Fibroblast of lung (primary cell): Measurements from ENCODE around the gene SLC25A12. TPM values are rescaled to one million over a fixed set of nuclear protein-coding genes. Genes with fewer than 3 reads are reported as not detected.

Experiments
- DNase-seq, 2 donors: peaks; one replicate each; pipeline versions ENCODE4 v3.0.0 to v3.0.0-alpha.2; 2010; ENCODE audit warnings: low read depth in 2 of 2
- H2AFZ ChIP-seq: 2 replicates; pipeline ENCODE4 v1.5.1; 2012; ENCODE audit warnings: low read length, control low read depth, inconsistent platforms
- H3K27ac ChIP-seq: 2 replicates; pipeline ENCODE4 v1.5.1; 2011; ENCODE audit warnings: low read length, control low read depth; ENCODE audit not compliant: insufficient read depth
- H3K27me3 ChIP-seq: 2 replicates; pipeline ENCODE4 v1.5.1; 2011; ENCODE audit warnings: mild to moderate bottlenecking, low read length; ENCODE audit not compliant: control insufficient read depth, insufficient read depth
- H3K36me3 ChIP-seq: 2 replicates; pipeline ENCODE4 v1.5.1; 2011; ENCODE audit warnings: low read length; ENCODE audit not compliant: control insufficient read depth, insufficient read depth
- H3K4me1 ChIP-seq: 2 replicates; pipeline ENCODE4 v1.5.1; 2011; ENCODE audit warnings: low read length; ENCODE audit not compliant: control insufficient read depth, insufficient read depth; ENCODE audit errors: extremely low read depth
- H3K4me2 ChIP-seq: 2 replicates; pipeline ENCODE4 v1.5.1; 2011; ENCODE audit warnings: low read length, control low read depth; ENCODE audit not compliant: insufficient read depth; ENCODE audit errors: extremely low read depth
- H3K4me3 ChIP-seq, 4 experiments: fragments of 200-600 bp in 1 of 4; sonication (generic) in 1 of 4; replicated peaks in 1 of 4; 2 replicates each; pipeline ENCODE4 v1.5.1; 2011 to 2016; ENCODE audit warnings: low read length in 4 of 4, low read depth in 3 of 4, mild to moderate bottlenecking in 3 of 4, control low read depth in 2 of 4, inconsistent platforms in 1 of 4, mixed read lengths in 1 of 4; ENCODE audit not compliant: insufficient read depth in 1 of 4; ENCODE audit errors: control extremely low read depth in 1 of 4
- H3K79me2 ChIP-seq: 2 replicates; pipeline ENCODE4 v1.5.1; 2012; ENCODE audit warnings: mild to moderate bottlenecking, low read length, inconsistent platforms; ENCODE audit not compliant: control insufficient read depth, insufficient read depth
- H3K9ac ChIP-seq: 2 replicates; pipeline ENCODE4 v1.5.1; 2011; ENCODE audit warnings: mild to moderate bottlenecking, low read length, control low read depth; ENCODE audit not compliant: insufficient read depth
- H3K9me3 ChIP-seq: 2 replicates; pipeline ENCODE4 v1.5.1; 2012; ENCODE audit warnings: low read depth, low read length; ENCODE audit not compliant: control insufficient read depth, insufficient read depth
- H4K20me1 ChIP-seq: 2 replicates; pipeline ENCODE4 v1.5.1; 2011; ENCODE audit warnings: low read length; ENCODE audit not compliant: control insufficient read depth, insufficient read depth; ENCODE audit errors: extremely low read depth
- CTCF ChIP-seq, 2 donors: IDR thresholded peaks in 1 of 2; conservative IDR thresholded peaks in 1 of 2; 1 replicate in 1 of 2; 2 replicates in 1 of 2; pipeline ENCODE4 v1.5.1; 2011 to 2012; ENCODE audit warnings: low read length in 2 of 2, control low read depth in 1 of 2, inconsistent platforms in 1 of 2, low read depth in 1 of 2, mild to moderate bottlenecking in 1 of 2
- EZH2 ChIP-seq: IDR thresholded peaks from 2 replicates; pipeline ENCODE4 v1.5.1; 2012; ENCODE audit warnings: low read length, control low read depth, mild to moderate bottlenecking; ENCODE audit errors: missing control alignments
- polyA plus RNA-seq, 2 donors: library from polyadenylated mRNA; depleted of rRNA in 1 of 2; stranded (reverse) in 1 of 2; unstranded in 1 of 2; fragments of >200 nt; gene quantifications; 2 replicates each; pipeline ENCODE4 v1.2.1, GENCODE V29; 2011 to 2012; ENCODE audit warnings: missing spikeins in 1 of 2
- total RNA-seq: library from RNA; depleted of rRNA; stranded (reverse); fragments of >200 nt; gene quantifications from 2 replicates; pipeline ENCODE4 v1.2.1, GENCODE V29; 2014

SLC25A12 gene
- total and polyA plus RNA-seq, 2 donors (not counting 1 experiment from before 2014, with no cell fraction given), result 21.5 to 25.9 TPM

GRCh38 chr2:171919453-171919852, 25.4 kb upstream of the SLC25A12 start:
- Histone ChIP-seq H3K36me3 (no peaks in the 10 kb centered on the region), H3K79me2 (peaks cover 17% of the 10 kb centered on the region), H3K4me1 (no peaks in the 10 kb centered on the region), H3K9ac (no peak overlapping the region), H3K27me3 (no peaks in the 10 kb centered on the region), H4K20me1 (no peaks in the 10 kb centered on the region), H2AFZ (no peak overlapping the region), H3K4me3 (no peak overlapping the region), H3K27ac (no peak overlapping the region), H3K9me3 (no peaks in the 10 kb centered on the region), H3K4me2 (no peak overlapping the region)
- no peak for DNase-seq
- TF ChIP-seq CTCF (conservative IDR thresholded peaks at IDR 0.05 in 1 of 2, IDR thresholded peaks at IDR 0.05 in 1 of 2; ENCODE audit: low read depth in 1 of 2, low read length in 2 of 2), result no peak
- no peak for TF ChIP-seq EZH2

DNA sequence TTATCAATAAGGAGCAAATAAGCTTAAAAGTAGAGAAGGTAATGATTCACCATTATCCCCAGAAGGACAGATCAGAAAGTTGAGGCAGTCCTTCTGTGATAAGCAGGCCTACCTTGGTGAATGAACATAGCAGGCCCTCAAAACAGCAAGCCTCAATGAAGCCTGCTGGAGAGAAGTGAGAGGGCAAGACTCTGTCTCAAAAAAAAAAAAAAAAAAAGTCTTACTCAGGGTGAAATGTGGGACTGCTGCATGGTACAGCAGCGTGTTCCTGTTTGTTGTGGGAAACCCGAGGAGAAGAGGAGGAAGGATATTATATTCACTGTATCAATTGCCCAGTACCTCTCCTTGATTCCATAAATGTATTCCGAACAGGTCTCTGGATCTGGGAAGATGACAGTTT, 19.5 kb upstream of the SLC25A12 start:
- Histone ChIP-seq H2AFZ (no peak overlapping the region), H3K4me3 (no peak overlapping the region), H3K9ac (no peak overlapping the region), H3K4me2 (no peak overlapping the region), H3K27me3 (no peaks in the 10 kb centered on the region), H4K20me1 (no peaks in the 10 kb centered on the region), H3K79me2 (no peaks in the 10 kb centered on the region), H3K4me1 (no peaks in the 10 kb centered on the region), H3K36me3 (no peaks in the 10 kb centered on the region), H3K27ac (no peak overlapping the region), H3K9me3 (no peaks in the 10 kb centered on the region)
- TF ChIP-seq EZH2 (no peak), CTCF (conservative IDR thresholded peaks at IDR 0.05 in 1 of 2, IDR thresholded peaks at IDR 0.05 in 1 of 2; ENCODE audit: low read depth in 1 of 2, low read length in 2 of 2) (no peak)
- DNase-seq, result no peak

- TF ChIP-seq EZH2 (no peak), CTCF (conservative IDR thresholded peaks at IDR 0.05 in 1 of 2, IDR thresholded peaks at IDR 0.05 in 1 of 2; ENCODE audit: low read depth in 1 of 2, low read length in 2 of 2) (no peak)
- H3K4me3 ChIP-seq, result no peak overlapping the region
- H3K27me3 ChIP-seq, result no peaks in the 10 kb centered on the region
- no peak overlapping the region for H3K9ac ChIP-seq
- no peak overlapping the region for H3K4me2 ChIP-seq
- no peaks in the 10 kb centered on the region for H3K4me1 ChIP-seq
- H3K9me3 ChIP-seq, result no peaks in the 10 kb centered on the region
- H3K79me2 ChIP-seq, result no peaks in the 10 kb centered on the region
- DNase-seq, result no peak
- no peak overlapping the region for H3K27ac ChIP-seq
- H2AFZ ChIP-seq, result no peak overlapping the region
- no peaks in the 10 kb centered on the region for H3K36me3 ChIP-seq
- H4K20me1 ChIP-seq, result no peaks in the 10 kb centered on the region
These were observed 16.4 kb upstream of the SLC25A12 start for GRCh38 chr2:171910494-171910893.
